Brain microvascular endothelial cell (primary cell): Measurements from ENCODE around the gene SCN9A.

ENCODE experiments used
- DNase-seq: peaks from one replicate; pipeline ENCODE4 v3.0.0-alpha.2; 2020
- H3K27ac ChIP-seq: fragments of 250-450 bp; sonication (Bioruptor Pico); 2 replicates; pipeline ENCODE4 v1.5.1; 2020; ENCODE audit warnings: mild to moderate bottlenecking, moderate library complexity
- H3K27me3 ChIP-seq: fragments of 250-450 bp; sonication (Bioruptor Pico); replicated peaks from 2 replicates; pipeline ENCODE4 v1.5.1; 2020; ENCODE audit warnings: mild to moderate bottlenecking
- H3K36me3 ChIP-seq: fragments of 250-450 bp; sonication (Bioruptor Pico); replicated peaks from 2 replicates; pipeline ENCODE4 v1.5.1; 2020; ENCODE audit warnings: mild to moderate bottlenecking
- H3K4me3 ChIP-seq: 2 replicates; pipeline ENCODE4 v1.5.1; 2011; ENCODE audit warnings: low read depth, mild to moderate bottlenecking, control low read depth, low read length, moderate library complexity
- CTCF ChIP-seq: IDR thresholded peaks from 2 replicates; pipeline ENCODE4 v1.5.1; 2011; ENCODE audit warnings: low read depth, mild to moderate bottlenecking, moderate library complexity, low read length, control low read depth, inconsistent platforms; ENCODE audit errors: missing control alignments
- in situ Hi-C: cut with HindIII; loops from 2 replicates; pipeline ENCODE4 v1.10.0; 2017; ENCODE audit warnings: low sequenced_read_pairs, low pct_ligation_motif_present

The SCN9A gene

GRCh38 chr2:166338831-166339339 lies 36.9 kb downstream of the SCN9A start:
- Histone ChIP-seq H3K27me3 (no peaks in the 10 kb centered on the region), H3K36me3 (no peaks in the 10 kb centered on the region), H3K4me3 (no peak overlapping the region), H3K27ac (no peak overlapping the region)
- TF ChIP-seq CTCF = no peak
- in situ Hi-C loops = no loop called here
- no peak for DNase-seq

GRCh38 chr2:166337932-166338331 lies 37.8 kb downstream of the SCN9A start:
- H3K27me3 ChIP-seq = no peaks in the 10 kb centered on the region
- in situ Hi-C loops = no loop called here
- H3K4me3 ChIP-seq = no peak overlapping the region
- H3K27ac ChIP-seq = no peak overlapping the region
- no peak for DNase-seq
- H3K36me3 ChIP-seq = no peaks in the 10 kb centered on the region
- no peak for TF ChIP-seq CTCF

- no peaks in the 10 kb centered on the region for H3K36me3 ChIP-seq
- H3K4me3 ChIP-seq = no peak overlapping the region
- no peaks in the 10 kb centered on the region for H3K27me3 ChIP-seq
- in situ Hi-C loops = no loop called here
- no peak overlapping the region for H3K27ac ChIP-seq
- no peak for TF ChIP-seq CTCF
- DNase-seq = no peak
Observed at GRCh38 chr2:166335284-166335683, 40.5 kb downstream of the SCN9A start.

- H3K36me3 ChIP-seq = no peaks in the 10 kb centered on the region
- H3K27me3 ChIP-seq = no peaks in the 10 kb centered on the region
- no peak overlapping the region for H3K4me3 ChIP-seq
- in situ Hi-C loops = no loop called here
- DNase-seq = no peak
- no peak overlapping the region for H3K27ac ChIP-seq
- TF ChIP-seq CTCF = no peak
Observed at GRCh38 chr2:166334805-166335204, 40.9 kb downstream of the SCN9A start.

GRCh38 chr2:166333801-166334200 lies 41.9 kb downstream of the SCN9A start:
- in situ Hi-C loops = no loop called here
- TF ChIP-seq CTCF = no peak
- Histone ChIP-seq H3K4me3 (no peak overlapping the region), H3K27me3 (no peaks in the 10 kb centered on the region), H3K36me3 (no peaks in the 10 kb centered on the region), H3K27ac (no peak overlapping the region)
- DNase-seq = no peak

GRCh38 chr2:166332106-166332505 lies 43.6 kb downstream of the SCN9A start:
- Histone ChIP-seq H3K4me3 (no peak overlapping the region), H3K36me3 (no peaks in the 10 kb centered on the region), H3K27ac (no peak overlapping the region), H3K27me3 (no peaks in the 10 kb centered on the region)
- no peak for TF ChIP-seq CTCF
- in situ Hi-C loops = no loop called here
- DNase-seq = no peak
